BLaER1 treated with 17β-estradiol and CSF1 and Interleukin-3, amounts not matched to agents 10 nM and 100 nM (cell line): ENCODE data around the gene HECTD3.
A peak's percentile ranks its signal among the peaks of the same experiment; 100 is the strongest.
"Not testable (repeated sequence)": the region's sequence is repeated elsewhere in the genome, so short reads cannot be mapped to it uniquely, and the experiment has no call there.

Source experiments
- H3K27ac ChIP-seq, 11 experiments: shearing (Covaris generic); formaldehyde crosslinking; 2 replicates each; pipeline ENCODE4 v1.8.1; 2022
- H3K27me3 ChIP-seq, 11 experiments: shearing (Covaris generic); formaldehyde crosslinking; 2 replicates each; pipeline ENCODE4 v1.8.1; 2022
- H3K36me3 ChIP-seq, 11 experiments: shearing (Covaris generic); formaldehyde crosslinking; 2 replicates each; pipeline ENCODE4 v1.8.1; 2022
- H3K4me1 ChIP-seq, 10 experiments: shearing (Covaris generic); formaldehyde crosslinking; 2 replicates each; pipeline ENCODE4 v1.8.1; 2022
- H3K4me2 ChIP-seq, 11 experiments: shearing (Covaris generic); formaldehyde crosslinking; 2 replicates each; pipeline ENCODE4 v1.8.1; 2022
- H3K4me3 ChIP-seq, 10 experiments: shearing (Covaris generic); formaldehyde crosslinking; 2 replicates each; pipeline ENCODE4 v1.8.1; 2022
- H3K9ac ChIP-seq, 11 experiments: shearing (Covaris generic); formaldehyde crosslinking; 2 replicates each; pipeline ENCODE4 v1.8.1; 2022
- H3K9me3 ChIP-seq, 11 experiments: shearing (Covaris generic); formaldehyde crosslinking; replicated peaks in 1 of 11; 2 replicates each; pipeline ENCODE4 v1.8.1; 2022
- H4K20me1 ChIP-seq, 11 experiments: shearing (Covaris generic); formaldehyde crosslinking; 2 replicates each; pipeline ENCODE4 v1.8.1; 2022
- Cebpa-rat ChIP-seq, 11 experiments: shearing (Covaris generic); IDR thresholded peaks; 2 replicates each; pipeline ENCODE4 v1.8.1; 2022

HECTD3 gene

DNA sequence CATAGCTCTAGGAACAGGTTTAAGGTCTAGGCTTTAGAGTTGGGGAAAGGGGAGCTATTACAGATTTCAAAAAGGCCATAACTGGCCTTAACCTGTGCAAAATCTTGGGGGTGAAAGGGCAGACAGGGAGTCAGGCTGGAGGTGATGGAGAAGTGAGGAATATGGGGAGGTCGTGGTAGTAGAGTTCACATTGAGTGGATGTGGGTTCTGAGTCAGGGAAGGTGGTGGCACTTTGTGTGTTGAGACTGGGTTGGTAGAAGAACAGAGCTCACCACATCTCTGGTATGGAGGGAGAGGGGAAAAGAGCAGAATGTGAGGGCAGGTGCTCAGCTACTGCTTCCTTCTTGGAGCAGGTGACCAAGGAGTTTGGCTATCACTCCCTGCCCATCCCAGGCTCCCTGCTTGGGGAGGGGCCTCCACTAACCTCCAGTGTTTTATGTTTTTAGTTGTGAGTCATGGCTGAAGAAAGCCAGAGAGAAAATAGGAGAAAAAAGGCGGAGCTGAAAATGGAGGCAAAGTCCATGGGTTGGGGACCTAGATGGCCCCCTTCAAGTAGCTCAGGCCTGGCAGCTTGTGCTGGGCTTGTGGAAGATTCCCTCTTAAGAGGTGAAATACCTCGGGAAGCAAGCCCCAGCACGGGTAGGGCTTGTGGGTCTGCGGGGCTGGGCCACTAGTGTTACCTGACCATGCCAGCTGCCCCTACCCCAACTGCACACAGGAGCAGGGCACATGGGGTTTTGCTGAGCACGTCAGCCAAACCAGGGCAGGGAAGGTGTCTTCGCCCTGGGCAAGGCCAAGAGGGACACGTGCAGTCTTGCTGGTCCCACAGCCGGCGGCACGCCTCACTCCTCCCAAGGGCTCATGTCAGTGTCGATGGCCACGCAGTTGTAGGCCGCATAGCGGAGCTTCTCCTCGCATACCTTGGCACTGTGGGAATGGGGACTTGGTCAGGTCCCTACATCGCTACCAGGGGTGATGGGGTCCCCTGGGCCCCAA lies 8.2 kb downstream of the HECTD3 start:
- Histone ChIP-seq H3K9ac (no peak overlapping the region), H3K27ac (no peak overlapping the region), H3K4me1 (peaks cover 0 to 14% (median 0%) of the 10 kb centered on the region in 10 experiments; a peak in 6 of 20 replicates), H3K9me3 (no peaks in the 10 kb centered on the region), H3K4me3 (no peak overlapping the region), H4K20me1 (peaks cover 0 to 4% (median 0%) of the 10 kb centered on the region in 11 experiments; a peak in 1 of 22 replicates), H3K36me3 (peaks cover 60 to 70% (median 65%) of the 10 kb centered on the region in 11 experiments), H3K27me3 (no peaks in the 10 kb centered on the region), H3K4me2 (no peak overlapping the region)
- no peak for TF ChIP-seq Cebpa-rat (IDR thresholded peaks at IDR 0.05)

DNA sequence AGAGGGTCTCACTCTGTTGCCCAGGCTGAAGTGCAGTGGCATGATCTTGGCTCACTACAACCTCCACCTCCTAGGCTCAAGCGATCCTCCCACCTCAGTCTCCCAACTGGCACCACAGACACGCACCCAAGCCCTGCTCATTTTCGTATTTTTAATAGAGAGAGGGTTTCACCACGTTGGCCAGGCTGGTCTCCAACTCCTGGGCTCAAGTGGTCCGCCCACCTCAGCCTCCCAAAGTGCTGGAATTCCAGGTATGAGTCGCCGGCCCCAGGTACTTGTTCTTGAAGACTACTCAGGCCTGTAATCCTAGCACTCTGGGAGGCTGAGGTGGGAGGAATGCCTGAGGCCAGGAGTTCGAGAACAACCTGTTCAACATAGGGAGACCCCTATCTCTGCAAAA lies 9.5 kb downstream of the HECTD3 start:
- H3K4me3 ChIP-seq, H3K27ac ChIP-seq, H3K9me3 ChIP-seq, H4K20me1 ChIP-seq, H3K27me3 ChIP-seq, H3K4me2 ChIP-seq, H3K9ac ChIP-seq: not testable (repeated sequence)
- Histone ChIP-seq H3K4me1 (peaks cover 0 to 14% (median 0%) of the 10 kb centered on the region in 10 experiments; a peak in 6 of 20 replicates), H3K36me3 (peaks cover 47 to 57% (median 52%) of the 10 kb centered on the region in 11 experiments)

DNA sequence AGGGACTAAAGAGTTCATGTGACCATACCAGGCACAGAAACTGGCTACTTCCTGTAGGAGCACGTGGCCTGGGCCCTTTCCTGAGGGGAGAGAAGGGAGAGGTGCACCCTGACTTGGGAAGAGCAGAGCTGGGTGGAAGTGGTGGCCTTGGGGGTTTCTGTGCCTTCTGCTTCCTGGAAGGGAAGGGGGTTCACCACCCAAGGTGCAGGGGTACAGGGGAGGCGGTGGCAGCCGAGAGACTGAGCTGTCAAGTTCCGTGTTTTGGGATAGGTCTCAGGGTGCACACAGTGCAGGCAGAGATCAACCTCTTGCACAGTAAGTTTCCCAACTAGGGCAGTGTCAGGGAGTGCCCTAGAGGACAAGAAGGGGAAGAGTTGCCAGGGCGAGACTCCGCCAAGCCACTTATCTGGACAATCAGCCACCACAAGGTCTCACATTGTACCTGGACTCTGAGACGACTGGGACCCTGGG lies 10.1 kb downstream of the HECTD3 start:
- TF ChIP-seq Cebpa-rat (IDR thresholded peaks at IDR 0.05), result no peak
- Histone ChIP-seq H3K9ac (peak overlapping the region in 1 of 11 experiments; percentile 10; a peak in 1 of 22 replicates), H3K36me3 (peaks cover 42 to 51% (median 46%) of the 10 kb centered on the region in 11 experiments), H3K9me3 (no peaks in the 10 kb centered on the region), H3K27ac (no peak overlapping the region), H3K27me3 (no peaks in the 10 kb centered on the region), H4K20me1 (peaks cover 0 to 4% (median 0%) of the 10 kb centered on the region in 11 experiments; a peak in 1 of 22 replicates), H3K4me2 (peak overlapping the region in 2 of 11 experiments; percentile 10 to 25; a peak in 2 of 22 replicates), H3K4me1 (peaks cover 0 to 14% (median 0%) of the 10 kb centered on the region in 10 experiments; a peak in 6 of 20 replicates), H3K4me3 (no peak overlapping the region)

DNA sequence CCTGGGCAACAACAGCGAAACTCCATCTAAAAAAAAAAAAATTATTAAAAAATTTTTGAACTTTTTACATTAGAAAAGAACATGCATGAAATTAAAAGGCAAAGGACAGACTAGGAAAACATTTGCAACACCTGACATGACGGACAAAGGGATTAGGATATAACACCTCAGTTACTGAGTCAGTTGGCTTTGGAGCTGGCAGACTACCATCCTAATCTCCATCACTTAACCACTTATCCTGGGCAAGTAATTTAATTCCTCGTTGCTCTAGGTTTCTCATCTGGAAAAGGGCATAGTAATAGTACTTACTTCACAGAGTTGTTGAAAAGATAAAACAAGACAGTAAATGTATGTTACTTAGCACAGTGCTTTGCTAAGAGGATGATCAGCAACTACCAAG lies 11.9 kb downstream of the HECTD3 start:
- peaks cover 0 to 14% (median 0%) of the 10 kb centered on the region in 10 experiments; a peak in 6 of 20 replicates for H3K4me1 ChIP-seq
- no peak overlapping the region for H3K4me3 ChIP-seq
- H4K20me1 ChIP-seq, result peaks cover 0 to 4% (median 0%) of the 10 kb centered on the region in 11 experiments; a peak in 1 of 22 replicates
- no peaks in the 10 kb centered on the region for H3K27me3 ChIP-seq
- H3K27ac ChIP-seq, result no peak overlapping the region
- peaks cover 24 to 33% (median 28%) of the 10 kb centered on the region in 11 experiments for H3K36me3 ChIP-seq
- no peak for TF ChIP-seq Cebpa-rat (IDR thresholded peaks at IDR 0.05)
- no peak overlapping the region for H3K4me2 ChIP-seq
- H3K9ac ChIP-seq, result 0 out of 22 replicates have a peak overlapping the region, but pooled peaks of 1 of the 11 experiments have one; percentile 2
- peaks cover 0 to 4% (median 0%) of the 10 kb centered on the region in 11 experiments; a peak in 1 of 22 replicates for H3K9me3 ChIP-seq

DNA sequence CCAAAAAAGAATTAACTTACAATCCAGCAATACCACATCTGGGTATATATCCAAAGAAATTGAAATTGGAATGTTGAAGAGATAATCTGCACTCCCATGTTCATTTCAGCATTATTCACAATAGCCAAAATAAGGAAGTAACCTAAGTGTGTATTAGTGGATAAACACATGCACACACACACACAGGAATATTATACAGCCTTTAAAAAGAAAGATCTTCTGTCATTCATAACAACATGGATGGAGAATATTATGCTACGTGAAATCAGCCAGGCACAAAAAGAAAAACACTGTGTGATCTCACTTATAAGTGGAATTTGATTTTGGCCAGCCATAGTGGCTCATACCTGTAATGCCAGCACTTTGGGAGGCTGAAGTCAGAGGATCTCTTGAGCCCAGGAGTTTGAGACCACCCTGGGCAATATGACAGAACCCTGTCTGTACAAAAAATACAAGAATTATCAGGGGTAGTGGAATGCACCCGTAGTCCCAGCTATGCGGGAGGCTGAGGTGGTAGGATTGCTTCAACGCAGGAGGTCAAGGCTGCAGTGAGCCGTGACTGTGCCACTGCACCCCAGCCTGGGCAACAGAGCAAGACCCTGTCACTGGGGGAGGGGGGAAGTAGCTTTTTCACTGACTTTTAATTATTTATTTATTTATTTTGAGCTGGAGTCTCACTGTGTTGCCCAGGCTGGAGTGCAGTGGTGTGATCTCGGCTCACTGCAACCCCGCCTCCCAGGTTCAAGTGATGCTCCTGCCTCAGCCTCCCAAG lies 15.5 kb downstream of the HECTD3 start:
- H3K9me3 ChIP-seq, result peaks cover 0 to 4% (median 0%) of the 10 kb centered on the region in 11 experiments; a peak in 1 of 22 replicates
- H3K4me2 ChIP-seq, result no peak overlapping the region
- H4K20me1 ChIP-seq, result no peaks in the 10 kb centered on the region
- H3K4me3 ChIP-seq, result no peak overlapping the region
- no peaks in the 10 kb centered on the region for H3K27me3 ChIP-seq
- H3K27ac ChIP-seq, result no peak overlapping the region
- H3K9ac ChIP-seq, result no peak overlapping the region
- no peaks in the 10 kb centered on the region for H3K36me3 ChIP-seq
- H3K4me1 ChIP-seq, result peaks cover 0 to 4% (median 0%) of the 10 kb centered on the region in 10 experiments; a peak in 4 of 20 replicates
- no peak for TF ChIP-seq Cebpa-rat (IDR thresholded peaks at IDR 0.05)

DNA sequence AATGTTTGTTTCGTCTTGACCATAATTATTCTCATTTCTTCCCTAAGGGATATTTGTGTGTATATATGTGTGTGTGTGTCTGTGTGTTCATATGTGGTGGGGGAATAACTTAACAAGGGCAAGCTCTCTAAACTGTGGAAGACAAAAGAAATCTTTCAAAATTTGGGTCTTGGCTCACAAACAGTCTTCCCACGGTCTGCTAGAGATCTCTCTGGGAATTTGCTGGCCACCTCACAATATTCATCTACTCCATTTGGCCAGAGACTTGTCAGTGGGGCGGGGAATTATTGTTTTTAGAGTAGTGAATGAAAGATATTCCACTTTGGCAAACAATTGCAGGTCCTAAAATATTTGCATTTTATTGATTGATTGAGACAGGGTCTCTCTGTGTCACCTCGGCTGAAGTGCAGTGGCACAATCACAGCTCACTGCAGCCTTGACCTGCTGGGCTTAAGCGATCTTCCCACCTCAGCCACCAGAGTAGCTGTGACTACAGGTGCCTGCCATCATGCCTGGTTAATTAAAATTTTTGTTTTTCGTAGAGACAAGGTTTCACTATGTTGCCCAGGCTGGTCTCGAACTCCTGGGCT lies 16.7 kb downstream of the HECTD3 start:
- Histone ChIP-seq H3K9me3 (peaks cover 0 to 4% (median 0%) of the 10 kb centered on the region in 11 experiments; a peak in 1 of 22 replicates), H3K4me3 (no peak overlapping the region), H3K27ac (no peak overlapping the region), H4K20me1 (no peaks in the 10 kb centered on the region), H3K4me2 (no peak overlapping the region), H3K36me3 (no peaks in the 10 kb centered on the region), H3K9ac (no peak overlapping the region), H3K4me1 (no peaks in the 10 kb centered on the region), H3K27me3 (no peaks in the 10 kb centered on the region)
- no peak for TF ChIP-seq Cebpa-rat (IDR thresholded peaks at IDR 0.05)

DNA sequence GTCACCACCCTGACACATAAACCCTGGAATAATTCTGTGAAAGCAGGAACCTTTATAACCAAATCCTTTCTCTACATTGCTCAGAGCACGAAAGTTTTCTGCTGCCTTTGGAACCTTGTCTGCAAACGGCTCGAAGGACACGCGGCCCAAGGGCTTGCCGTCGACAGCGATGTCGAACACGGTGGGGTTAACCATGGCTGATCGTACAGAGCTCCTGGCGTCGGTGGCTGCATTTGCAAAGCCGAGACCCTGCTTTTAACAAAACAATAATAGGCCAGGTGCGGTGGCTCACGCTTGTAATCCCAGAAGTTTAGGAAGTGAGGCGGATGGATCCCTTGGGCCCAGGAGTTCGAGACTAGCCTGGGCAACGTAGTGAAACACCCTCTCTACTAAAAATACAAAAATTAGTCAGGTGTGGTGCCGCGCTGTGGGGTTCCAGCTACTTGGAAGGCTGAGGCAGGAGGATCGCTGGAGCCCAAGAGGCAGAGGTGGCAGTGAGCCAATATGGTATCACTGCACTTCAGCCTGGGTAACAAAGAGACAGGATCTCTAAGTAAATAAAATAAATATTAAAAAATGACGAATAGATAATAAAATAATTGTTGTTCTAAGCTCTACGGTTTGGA lies 22.5 kb downstream of the HECTD3 start:
- TF ChIP-seq Cebpa-rat (IDR thresholded peaks at IDR 0.05), result no peak
- H3K27ac ChIP-seq, result no peak overlapping the region
- H3K4me2 ChIP-seq, result no peak overlapping the region
- peaks cover 0 to 6% (median 0%) of the 10 kb centered on the region in 11 experiments; a peak in 2 of 22 replicates for H4K20me1 ChIP-seq
- no peak overlapping the region for H3K4me3 ChIP-seq
- H3K27me3 ChIP-seq, result no peaks in the 10 kb centered on the region
- H3K4me1 ChIP-seq, result peaks cover 12 to 18% (median 15%) of the 10 kb centered on the region in 10 experiments
- H3K9me3 ChIP-seq, result no peaks in the 10 kb centered on the region; a peak in 1 of 22 replicates
- no peak overlapping the region for H3K9ac ChIP-seq
- peaks cover 0 to 6% (median 0%) of the 10 kb centered on the region in 11 experiments; a peak in 1 of 22 replicates for H3K36me3 ChIP-seq
